ENCODE measurements around the gene MRPL18.

Gene MRPL18

DNA sequence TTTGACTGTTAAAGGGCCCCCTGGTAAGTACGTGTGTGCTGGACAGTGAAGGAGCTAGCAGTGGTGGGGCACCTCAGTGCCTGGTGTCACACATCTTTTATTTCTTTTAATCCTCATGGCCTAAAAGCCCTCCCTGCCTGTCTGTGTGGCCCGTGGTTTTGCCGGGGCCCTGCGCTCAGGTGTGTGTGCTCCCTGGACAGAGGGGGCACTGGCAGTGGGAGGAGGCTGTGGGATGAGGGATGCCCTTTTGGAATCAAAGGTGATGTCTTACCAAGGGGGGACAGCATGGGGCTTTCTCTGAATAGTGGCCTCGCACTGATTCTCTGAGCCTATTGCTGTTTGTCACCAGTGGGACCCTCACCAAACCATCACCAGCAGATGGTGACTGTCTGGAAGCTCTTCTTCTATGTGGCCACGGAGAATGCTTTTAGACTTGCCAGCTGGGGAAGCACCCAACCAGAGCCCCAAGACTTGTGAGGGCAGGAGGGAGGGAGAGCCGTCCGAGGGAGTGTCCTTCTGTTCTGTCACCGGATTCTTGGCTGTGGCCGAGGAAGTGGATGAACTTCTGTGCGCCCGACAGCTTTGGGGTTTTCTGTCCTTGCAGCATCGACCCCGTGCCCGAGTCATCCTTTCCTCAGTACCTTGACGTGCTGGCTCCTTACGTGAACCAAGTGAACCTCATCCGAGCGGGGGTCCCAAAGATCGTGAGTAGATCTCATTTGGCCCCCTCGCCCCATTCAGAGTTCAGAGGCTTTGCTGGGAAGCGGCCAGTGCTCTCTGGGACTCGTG, 27.9 kb downstream of the MRPL18 start:
- Histone ChIP-seq H3K4me3 (replicated peaks; ENCODE audit: insufficient read depth, low read length) (no peak overlapping the region), H3K27me3 (ENCODE audit: insufficient read depth, poor library complexity, severe bottlenecking) (no peaks in the 10 kb centered on the region), H3K27ac (replicated peaks) (no peak overlapping the region)
- TF ChIP-seq GABPA (IDR thresholded peaks at IDR 0.05; ENCODE audit: low read depth) (no peak), SPI1 (IDR thresholded peaks at IDR 0.05; ENCODE audit: borderline replicate concordance, low read depth) (no peak), POLR2AphosphoS5 (IDR thresholded peaks at IDR 0.05; ENCODE audit: low read depth) (no peak)
- TF ChIP-seq, protein P1, sequence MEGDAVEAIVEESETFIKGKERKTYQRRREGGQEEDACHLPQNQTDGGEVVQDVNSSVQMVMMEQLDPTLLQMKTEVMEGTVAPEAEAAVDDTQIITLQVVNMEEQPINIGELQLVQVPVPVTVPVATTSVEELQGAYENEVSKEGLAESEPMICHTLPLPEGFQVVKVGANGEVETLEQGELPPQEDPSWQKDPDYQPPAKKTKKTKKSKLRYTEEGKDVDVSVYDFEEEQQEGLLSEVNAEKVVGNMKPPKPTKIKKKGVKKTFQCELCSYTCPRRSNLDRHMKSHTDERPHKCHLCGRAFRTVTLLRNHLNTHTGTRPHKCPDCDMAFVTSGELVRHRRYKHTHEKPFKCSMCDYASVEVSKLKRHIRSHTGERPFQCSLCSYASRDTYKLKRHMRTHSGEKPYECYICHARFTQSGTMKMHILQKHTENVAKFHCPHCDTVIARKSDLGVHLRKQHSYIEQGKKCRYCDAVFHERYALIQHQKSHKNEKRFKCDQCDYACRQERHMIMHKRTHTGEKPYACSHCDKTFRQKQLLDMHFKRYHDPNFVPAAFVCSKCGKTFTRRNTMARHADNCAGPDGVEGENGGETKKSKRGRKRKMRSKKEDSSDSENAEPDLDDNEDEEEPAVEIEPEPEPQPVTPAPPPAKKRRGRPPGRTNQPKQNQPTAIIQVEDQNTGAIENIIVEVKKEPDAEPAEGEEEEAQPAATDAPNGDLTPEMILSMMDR (IDR thresholded peaks at IDR 0.05; ENCODE audit: insufficient read depth, low read length), result no peak
- TF ChIP-seq, protein P2, sequence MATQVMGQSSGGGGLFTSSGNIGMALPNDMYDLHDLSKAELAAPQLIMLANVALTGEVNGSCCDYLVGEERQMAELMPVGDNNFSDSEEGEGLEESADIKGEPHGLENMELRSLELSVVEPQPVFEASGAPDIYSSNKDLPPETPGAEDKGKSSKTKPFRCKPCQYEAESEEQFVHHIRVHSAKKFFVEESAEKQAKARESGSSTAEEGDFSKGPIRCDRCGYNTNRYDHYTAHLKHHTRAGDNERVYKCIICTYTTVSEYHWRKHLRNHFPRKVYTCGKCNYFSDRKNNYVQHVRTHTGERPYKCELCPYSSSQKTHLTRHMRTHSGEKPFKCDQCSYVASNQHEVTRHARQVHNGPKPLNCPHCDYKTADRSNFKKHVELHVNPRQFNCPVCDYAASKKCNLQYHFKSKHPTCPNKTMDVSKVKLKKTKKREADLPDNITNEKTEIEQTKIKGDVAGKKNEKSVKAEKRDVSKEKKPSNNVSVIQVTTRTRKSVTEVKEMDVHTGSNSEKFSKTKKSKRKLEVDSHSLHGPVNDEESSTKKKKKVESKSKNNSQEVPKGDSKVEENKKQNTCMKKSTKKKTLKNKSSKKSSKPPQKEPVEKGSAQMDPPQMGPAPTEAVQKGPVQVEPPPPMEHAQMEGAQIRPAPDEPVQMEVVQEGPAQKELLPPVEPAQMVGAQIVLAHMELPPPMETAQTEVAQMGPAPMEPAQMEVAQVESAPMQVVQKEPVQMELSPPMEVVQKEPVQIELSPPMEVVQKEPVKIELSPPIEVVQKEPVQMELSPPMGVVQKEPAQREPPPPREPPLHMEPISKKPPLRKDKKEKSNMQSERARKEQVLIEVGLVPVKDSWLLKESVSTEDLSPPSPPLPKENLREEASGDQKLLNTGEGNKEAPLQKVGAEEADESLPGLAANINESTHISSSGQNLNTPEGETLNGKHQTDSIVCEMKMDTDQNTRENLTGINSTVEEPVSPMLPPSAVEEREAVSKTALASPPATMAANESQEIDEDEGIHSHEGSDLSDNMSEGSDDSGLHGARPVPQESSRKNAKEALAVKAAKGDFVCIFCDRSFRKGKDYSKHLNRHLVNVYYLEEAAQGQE (IDR thresholded peaks at IDR 0.05; ENCODE audit: insufficient replicate concordance, low read depth), result no peak
- DNase-seq (ENCODE audit: low read depth in 1 of 2, low spot score in 1 of 2), result no peak

DNA sequence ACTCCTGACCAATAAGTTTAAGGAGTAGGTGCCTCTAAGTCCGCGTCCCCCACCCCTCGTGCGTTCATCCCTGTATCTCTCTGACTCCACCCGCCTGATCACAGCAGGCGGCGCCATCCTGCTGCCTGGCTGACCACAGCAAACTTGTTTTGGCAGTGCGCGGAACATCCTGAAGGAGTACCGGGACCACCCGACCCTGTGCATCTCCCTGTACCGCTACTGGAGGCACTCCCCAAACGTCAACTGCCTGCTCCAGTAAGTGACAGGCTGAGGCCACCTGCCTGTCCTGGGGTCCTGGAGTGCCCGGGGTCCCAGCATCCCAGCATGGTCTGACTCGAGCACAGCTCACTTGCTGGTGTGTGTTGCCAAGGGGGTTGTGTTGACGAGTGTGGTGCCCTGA, 28.8 kb downstream of the MRPL18 start:
- Histone ChIP-seq H3K27ac (replicated peaks) (peak overlapping the region; percentile 83), H3K4me3 (replicated peaks; ENCODE audit: insufficient read depth, low read length) (no peak overlapping the region), H3K27me3 (ENCODE audit: insufficient read depth, poor library complexity, severe bottlenecking) (no peaks in the 10 kb centered on the region)
- TF ChIP-seq SPI1 (IDR thresholded peaks at IDR 0.05; ENCODE audit: borderline replicate concordance, low read depth) (no peak), POLR2AphosphoS5 (IDR thresholded peaks at IDR 0.05; ENCODE audit: low read depth) (no peak)
- TF ChIP-seq, protein P1 (IDR thresholded peaks at IDR 0.05; ENCODE audit: insufficient read depth, low read length), result no peak
- TF ChIP-seq, protein P2 (IDR thresholded peaks at IDR 0.05; ENCODE audit: insufficient replicate concordance, low read depth), result no peak
- no peak for DNase-seq (ENCODE audit: low read depth in 1 of 2, low spot score in 1 of 2)

DNA sequence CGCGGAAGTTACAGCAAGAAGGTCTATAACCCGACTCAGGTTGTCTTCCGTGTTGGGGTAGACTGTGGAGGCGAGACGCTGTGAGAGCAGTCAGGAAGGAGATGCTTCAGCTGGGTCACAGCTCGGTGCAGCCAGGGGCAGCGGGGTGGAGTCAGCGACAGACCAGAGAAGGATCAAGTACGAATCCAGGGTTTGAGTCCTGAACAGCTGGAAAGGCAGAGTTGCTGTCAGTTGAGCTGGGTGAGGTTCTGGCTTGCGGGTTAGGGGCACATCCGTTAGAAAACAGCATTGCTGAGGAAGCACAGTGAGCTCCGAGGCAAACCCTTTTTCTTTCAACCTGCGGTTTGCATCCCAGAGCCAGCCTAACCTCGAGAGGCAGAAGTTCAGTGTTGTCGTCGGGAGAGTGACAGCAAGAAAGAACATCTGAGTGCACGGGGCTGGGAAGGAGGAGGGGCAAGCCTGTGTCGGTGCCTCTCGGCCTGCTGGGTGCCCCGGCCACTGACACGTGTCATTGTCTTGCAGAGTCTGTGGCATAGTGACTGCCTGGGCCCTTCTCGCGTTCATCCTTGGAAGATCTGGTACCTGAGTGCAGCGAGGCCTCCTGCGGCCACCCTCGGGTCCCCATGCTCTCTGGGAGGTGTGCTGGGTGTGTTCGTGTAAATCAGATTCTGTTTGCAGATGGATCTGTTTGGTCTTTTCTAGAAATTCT, 29.8 kb downstream of the MRPL18 start:
- peak; percentile 92 to 97 for DNase-seq (ENCODE audit: low read depth in 1 of 2, low spot score in 1 of 2)
- peak overlapping the region; percentile 83 for H3K27ac ChIP-seq (replicated peaks)
- H3K4me3 ChIP-seq (replicated peaks; ENCODE audit: insufficient read depth, low read length), result peak overlapping the region; percentile 20

More for the DNA sequence above, 29.8 kb downstream of the MRPL18 start:
- TF ChIP-seq, protein P1 (IDR thresholded peaks at IDR 0.05; ENCODE audit: insufficient read depth, low read length), result no peak
- peak; percentile 85 for TF ChIP-seq POLR2AphosphoS5 (IDR thresholded peaks at IDR 0.05; ENCODE audit: low read depth)
- 0 out of 2 replicates have a peak, but pooled peaks have one; percentile 17 for TF ChIP-seq GABPA (IDR thresholded peaks at IDR 0.05; ENCODE audit: low read depth)
- TF ChIP-seq, protein P2 (IDR thresholded peaks at IDR 0.05; ENCODE audit: insufficient replicate concordance, low read depth), result no peak
- no peaks in the 10 kb centered on the region for H3K27me3 ChIP-seq (ENCODE audit: insufficient read depth, poor library complexity, severe bottlenecking)
